ENCODE measurements around the gene SMC5.
"Not testable (repeated sequence)": the region's sequence is repeated elsewhere in the genome, so short reads cannot be mapped to it uniquely, and the experiment has no call there.

Gene SMC5

DNA sequence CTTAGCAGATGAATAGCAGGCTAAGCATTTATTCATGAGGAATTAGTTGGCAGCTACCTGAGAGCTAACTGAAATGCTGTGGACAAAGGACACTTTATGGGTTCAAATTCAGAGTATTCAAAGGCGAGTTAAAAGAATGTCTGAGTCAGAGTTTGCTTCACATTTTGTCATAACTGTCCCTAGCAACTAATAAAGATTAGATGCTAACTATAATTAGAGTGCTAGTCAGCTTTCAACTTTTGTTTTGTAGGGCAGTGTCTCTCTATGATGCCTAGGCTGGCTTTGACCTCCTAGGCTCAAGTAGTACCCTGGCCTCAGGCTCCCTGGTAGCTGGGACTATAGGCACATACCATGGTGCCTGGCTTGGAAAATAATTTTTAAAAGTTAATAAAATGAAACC is 4.6 kb downstream of the SMC5 start:
- no peak for DNase-seq (ENCODE audit: low read depth, low spot score)

DNA sequence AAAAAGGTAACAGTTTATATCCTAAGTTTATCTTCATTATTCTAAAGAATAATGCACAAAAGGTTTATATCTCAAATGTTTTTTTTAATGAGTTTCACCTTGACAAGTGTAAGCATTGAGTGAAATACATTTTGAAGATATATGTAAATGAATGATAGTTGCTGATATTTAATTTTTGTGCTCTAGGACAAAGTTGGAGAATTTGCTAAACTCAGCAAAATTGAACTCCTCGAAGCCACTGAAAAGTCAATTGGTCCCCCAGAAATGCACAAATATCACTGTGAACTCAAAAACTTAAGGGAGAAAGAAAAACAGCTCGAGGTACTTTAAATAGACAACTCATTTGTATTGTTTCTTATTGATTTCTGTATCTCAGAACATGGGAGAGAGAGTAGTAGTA is 19.5 kb downstream of the SMC5 start:
- no peak for DNase-seq (ENCODE audit: low read depth, low spot score)

DNA sequence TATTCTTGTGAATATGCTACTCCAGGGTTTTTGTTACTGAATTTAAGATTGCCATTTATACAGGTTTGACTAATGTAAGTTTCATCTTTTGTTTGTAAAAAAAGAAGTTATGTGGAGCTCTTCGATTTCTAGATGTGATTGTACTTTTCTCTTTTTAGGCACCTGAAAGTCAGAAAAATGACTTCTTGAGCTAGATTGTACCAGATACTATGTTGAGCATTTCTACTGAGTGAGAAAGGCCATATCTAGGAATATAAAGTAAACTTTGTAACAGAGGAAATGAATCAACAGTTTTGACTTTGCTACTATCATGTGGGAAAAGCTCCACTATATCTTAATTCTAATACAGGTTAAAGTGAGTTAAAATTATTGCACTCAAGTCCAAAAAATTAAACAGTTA is 25.1 kb downstream of the SMC5 start:
- no peak for DNase-seq (ENCODE audit: low read depth, low spot score)

DNA sequence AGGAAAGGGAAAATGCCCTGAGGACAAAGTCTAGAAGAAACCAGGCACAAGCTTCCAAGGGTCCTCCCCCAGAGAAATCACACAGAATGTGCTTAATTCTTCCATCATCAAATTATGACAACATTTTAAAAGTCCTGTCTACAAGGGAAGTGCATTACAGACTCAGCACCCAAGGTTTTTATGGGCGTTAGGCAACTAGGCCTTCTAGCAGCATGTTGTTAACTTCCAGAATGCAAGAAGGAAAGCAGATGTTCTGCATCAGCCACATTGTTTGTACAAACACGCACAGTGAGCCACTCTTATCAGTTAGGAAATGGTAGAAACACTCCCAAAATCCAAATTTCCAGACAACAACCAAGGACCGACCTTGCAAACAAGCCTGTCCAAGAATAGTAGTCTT is 26.5 kb downstream of the SMC5 start:
- DNase-seq (ENCODE audit: low read depth, low spot score) = no peak

DNA sequence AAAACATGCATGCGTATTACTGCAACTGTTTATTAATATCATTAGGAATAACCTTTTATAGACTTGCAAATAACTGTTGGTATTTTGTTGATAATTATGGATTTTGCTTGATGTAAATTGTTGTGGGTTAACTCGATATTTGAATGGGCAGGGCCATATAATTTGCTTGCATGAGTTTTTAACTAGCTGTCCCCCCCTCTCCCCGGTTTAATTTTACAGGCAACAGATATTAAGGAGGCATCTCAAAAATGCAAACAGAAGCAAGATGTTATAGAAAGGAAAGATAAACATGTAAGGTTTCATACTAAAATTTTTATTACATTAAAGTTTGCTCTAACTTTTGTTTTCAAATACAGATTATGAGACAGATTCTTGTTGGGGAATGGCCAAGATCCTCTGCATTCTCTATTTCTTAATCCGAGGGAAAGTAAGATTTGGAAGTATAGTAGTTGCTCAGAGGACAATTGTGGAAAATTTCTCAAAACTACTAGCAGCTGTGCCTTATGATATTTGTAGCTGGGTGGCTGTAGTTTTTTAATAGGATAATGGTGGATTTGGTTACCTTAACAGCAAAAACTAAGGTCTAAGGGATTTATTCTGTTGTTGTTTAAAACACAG is 27.3 kb downstream of the SMC5 start:
- no peak for DNase-seq (ENCODE audit: low read depth, low spot score)

DNA sequence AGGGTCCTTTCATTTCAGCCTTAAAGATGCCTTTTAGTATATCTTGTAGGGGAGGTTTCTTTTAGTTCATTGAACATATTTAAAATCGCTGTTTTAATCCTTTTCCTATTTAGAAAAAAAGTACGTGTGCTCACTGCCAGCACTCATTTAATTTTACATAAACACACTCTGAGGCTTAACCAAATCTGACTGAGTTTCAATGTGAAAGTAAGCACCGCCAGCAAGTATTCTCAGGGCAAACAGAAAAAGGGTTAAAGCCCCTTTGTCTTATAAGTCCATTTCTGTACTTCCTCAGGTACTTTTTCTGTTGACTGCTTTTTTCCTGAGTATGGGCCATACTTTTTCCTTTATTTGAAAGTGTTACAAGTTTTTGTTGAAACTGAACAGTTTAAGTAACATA is 31.8 kb downstream of the SMC5 start:
- no peak for DNase-seq (ENCODE audit: low read depth, low spot score)

DNA sequence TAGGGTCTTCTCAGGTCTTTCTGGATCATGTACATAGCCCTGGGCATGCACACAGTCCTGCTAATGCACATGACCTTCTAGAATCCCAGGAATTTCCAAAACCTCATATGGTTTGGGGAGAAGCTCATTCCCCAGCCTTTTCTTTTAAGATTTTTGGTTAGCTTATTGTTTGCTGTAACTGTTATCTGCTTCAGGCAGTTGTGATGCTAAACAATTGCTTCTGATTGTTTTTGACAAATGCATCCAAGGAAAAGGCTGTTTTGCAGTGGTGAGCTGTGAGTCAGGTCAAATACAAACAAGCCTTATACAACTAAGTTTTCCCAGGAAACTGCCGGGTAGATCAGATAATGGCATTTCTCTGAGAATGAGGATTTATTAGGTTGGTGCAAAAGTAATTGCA is 32.7 kb downstream of the SMC5 start:
- no peak for DNase-seq (ENCODE audit: low read depth, low spot score)

DNA sequence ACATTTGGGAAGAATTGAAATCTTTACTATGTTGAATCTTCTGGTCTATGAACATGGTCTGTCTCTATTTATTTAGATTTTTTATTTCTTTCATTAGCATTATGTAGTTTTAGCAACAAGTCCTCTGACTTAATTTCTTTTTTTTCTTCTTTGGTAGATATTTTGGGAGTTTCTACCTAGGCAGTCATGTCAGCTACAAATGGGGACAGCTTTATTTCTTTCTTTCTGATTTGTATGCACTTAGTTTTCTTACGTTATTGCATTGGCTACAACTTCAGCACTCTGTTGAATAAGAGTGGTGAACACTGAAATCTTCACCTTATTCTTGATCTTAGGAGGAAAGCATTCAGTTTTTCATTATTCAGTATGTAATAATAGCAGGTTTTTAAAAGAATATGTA is 33.5 kb downstream of the SMC5 start:
- no peak for DNase-seq (ENCODE audit: low read depth, low spot score)

DNA sequence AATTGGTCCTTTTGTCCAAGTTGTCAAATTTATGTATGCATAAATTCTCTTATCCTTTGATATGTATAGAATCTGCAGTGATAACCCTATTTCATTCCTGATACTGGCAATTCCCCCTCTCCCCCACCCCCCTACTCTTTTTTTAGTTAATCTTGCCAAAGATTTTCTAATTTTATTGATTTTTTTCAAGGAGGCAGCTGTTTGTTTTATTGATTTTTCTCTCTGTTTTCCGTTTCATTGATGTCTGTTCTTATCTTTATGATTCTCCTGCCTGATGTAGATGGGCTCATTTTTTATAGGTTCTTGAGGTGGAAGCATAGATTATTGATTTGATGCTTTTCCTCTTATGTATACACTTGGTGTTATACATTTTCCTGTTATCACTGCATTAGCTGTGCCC is 34.4 kb downstream of the SMC5 start:
- DNase-seq (ENCODE audit: low read depth, low spot score) = no peak

DNA sequence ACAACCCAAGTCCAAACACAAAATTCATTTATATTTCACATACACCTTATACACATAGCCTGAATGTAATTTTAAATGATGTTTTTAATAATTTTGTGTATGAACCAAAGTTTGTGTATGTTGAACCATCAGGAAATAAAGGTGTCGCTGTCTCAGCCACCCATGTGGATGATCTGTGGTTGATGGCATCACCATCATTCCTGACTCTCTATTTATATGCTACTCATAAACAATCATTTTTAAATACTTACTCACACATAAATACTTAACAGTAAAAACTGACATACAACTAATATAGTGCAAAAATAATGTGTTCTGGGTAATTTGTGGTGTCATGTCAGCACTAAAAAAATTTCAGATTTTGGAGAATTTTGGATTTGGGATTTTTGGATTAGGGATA is 38.4 kb downstream of the SMC5 start:
- DNase-seq (ENCODE audit: low read depth, low spot score) = no peak

DNA sequence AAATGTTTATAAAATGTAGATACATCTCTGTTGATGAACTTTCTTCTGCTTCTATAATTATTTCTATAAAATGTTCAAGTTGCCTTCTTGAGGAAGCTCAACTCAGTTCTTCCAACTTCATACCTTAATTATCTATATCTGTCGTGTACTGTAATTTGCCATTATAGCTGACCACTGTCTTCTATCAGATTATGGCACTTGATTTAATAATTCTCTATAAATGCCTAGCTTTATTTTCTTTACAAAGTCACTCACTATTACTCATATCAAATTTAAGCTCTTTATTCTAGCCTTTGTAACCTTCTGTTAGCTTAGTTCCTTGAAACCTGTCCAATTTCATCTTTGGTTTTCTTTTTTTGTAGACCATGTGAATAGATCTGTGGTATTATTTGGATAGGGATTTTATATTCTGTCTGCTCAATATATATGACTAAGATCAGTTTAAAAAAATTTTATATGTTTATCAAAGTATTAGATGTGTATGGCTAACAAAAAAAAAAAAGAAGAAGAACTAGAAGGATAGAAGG is 39.5 kb downstream of the SMC5 start:
- no peak for DNase-seq (ENCODE audit: low read depth, low spot score)

DNA sequence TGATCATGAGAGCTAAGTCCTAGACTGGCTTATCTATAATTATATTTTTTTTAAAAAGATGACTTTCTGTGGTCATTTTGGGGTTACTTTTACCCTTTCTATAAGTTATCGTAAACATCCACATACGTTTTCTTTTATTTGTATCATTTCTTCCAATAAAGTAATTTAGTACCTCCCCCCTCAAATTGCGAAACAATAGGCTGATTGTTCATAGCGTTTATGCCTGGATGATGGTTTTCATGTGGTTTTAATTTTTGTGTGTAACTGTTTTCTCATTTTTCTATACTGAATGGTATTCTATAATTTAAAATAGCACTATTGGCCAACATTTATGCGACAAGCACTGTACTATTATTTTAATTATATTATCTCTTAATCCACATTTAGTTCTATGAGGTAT is 44.5 kb downstream of the SMC5 start:
- no peak for DNase-seq (ENCODE audit: low read depth, low spot score)

DNA sequence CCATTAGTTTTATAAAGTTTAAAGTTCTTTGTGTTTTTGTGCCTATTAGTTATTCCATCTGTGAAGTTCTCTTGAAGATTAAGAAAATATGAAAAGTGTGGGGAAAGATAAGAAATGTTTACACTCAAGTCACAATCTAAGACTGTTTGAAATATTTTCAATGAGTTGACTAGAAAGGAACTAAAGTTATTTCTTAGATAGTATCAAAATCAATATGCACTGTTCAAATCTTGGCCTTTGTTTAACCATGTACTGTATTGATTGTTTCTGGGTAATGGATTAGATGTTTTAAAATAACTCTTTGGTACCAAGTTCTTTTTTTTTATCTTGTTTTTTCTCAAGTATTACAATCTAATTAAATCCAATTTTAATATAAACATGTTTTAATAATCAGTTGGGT is 46.0 kb downstream of the SMC5 start:
- DNase-seq (ENCODE audit: low read depth, low spot score) = no peak

DNA sequence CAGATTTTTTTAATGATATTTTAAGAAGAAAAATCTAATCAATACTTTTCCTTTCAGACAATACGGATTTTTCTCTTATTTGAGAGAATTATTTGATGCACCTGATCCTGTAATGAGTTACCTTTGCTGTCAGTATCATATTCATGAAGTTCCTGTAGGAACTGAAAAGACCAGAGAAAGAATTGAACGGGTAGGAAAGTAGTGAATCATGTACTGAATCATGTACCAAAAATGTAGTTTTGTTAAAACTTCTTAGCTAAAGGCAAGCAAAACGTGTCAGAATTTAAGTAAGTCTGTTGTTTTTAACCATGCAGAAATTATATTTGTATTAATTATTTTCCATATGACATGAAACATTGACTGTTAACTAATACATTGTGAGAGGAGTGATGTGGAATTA is 56.6 kb downstream of the SMC5 start:
- DNase-seq (ENCODE audit: low read depth, low spot score) = no peak

DNA sequence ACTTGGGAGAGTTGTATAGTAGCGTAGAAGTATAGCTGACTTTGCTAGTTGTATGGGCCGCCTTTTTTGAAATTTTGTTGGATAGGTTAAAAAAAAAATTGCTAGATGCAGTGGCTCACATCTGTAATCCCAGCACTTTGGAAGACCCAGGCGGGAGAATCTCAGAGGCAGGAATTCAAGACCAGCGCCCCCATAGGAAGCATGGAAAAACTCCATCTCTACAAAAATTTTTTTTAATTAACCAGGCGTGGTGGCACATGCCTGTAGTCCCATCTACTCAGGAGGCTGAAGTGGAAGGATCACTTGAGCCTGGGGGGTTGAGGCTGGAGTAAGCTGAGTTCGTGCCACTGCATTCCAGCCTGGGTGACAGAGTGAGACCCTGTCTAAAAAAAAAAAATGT is 59.2 kb downstream of the SMC5 start:
- DNase-seq (ENCODE audit: low read depth, low spot score) = no peak

DNA sequence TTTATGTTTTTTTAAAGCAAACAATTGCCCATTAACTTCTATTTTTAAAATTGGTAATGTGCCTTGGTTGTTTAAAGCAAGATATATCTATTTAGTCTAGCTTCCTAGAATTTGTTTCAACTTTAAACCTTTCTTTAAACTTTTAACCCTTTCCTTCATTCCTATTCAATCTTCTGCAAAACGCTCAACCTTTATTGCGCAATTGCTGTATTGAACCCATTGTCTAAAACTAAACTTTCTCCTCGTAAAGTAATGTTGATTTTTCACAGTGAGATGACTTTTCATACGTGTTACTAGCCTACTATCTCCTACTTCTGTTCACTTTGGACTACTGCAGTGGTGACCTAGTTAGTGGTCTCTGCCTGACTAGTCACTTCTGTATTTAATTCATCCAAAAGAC is 63.3 kb downstream of the SMC5 start:
- DNase-seq (ENCODE audit: low read depth, low spot score) = no peak

DNA sequence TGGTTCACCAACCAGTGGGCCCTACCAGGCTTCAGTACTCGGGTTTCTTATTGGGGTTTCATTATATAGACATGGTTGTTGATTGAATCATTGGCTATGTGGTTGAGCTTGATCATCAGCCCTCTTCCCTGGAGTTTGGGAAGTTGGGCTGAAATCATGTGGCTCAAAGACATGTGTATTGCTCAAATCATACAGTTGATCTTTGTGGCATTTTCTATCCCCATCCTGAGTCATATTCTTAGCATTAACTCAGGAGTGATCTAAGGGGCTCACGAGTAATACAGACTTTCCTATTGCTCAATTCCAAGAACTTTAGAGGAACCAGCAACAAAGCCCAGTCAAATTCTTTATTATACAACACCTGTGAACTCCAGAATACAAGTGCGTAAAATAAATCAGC is 66.2 kb downstream of the SMC5 start:
- no peak for DNase-seq (ENCODE audit: low read depth, low spot score)

DNA sequence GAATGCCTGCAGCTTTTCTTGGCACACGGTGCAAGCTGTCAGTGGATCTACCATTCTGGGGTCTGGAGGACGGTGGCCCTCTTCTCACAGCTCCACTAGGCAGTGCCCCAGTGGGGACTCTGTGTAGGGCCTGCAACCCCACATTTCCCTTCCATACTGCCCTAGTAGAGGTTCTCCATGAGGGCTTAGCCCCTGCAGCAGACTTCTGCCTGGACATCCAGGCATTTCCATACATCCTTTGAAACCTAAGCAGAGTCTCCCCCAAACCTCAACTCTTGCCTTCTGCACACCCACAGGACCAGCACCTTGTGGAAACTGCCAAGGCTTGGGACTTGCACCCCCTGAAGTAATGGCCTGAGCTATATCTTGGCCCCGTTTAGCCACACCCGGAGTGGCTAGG is 69.8 kb downstream of the SMC5 start:
- not testable (repeated sequence) for DNase-seq (ENCODE audit: low read depth, low spot score)

DNA sequence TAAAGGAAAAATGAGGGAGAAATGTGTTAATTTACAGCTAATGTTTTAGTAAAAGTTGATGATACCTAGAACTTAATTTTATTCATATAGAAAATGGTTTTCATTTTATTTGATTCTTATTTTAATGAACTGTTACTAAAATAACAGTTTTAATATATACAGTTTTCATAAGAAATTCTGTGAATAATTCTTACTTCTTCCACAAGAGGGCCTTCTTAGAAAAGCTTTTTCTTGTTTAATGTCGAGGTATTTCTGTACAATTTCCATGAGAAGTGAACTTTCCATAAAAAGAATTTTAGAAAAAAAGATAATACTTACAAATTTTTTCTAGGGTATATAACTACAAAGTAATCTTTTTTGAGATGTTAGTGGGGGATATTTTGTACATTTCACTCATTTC is 81.8 kb downstream of the SMC5 start:
- no peak for DNase-seq (ENCODE audit: low read depth, low spot score)

DNA sequence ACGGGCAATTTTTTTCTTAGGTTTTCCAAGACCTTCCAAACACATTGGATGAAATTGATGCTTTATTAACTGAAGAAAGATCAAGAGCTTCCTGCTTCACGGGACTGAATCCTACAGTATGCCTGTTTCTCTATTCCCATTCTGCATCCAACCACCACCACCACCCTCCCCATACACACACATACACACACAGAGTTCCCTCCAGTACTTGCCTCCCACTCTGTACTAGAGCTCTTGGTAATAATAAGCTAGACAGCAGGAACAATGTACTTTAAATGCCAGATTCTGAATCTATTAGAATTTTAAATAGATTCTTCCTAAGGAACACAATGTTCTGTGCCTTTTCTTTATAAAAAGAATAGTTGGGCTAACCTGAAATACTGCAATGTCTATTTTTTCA is 88.3 kb downstream of the SMC5 start:
- no peak for DNase-seq (ENCODE audit: low read depth, low spot score)

DNA sequence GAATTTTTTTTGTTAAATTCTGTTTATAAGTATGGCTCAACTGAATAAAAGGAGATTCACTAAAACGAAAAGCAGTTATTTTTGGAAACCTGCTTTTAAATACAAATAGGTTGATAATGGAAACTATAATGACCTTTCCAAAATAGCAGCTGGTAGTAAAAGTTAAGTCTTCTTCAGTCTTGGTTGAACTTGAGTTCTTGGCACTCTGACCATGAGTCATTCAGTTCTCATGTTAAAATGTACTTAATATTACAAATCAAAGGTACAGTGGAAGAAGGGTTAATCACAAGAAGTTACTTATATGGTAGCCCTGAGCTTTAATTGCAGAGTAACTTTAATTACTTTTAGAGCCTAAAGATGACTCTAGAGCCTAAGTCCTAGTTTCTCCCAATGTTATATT is 93.6 kb downstream of the SMC5 start:
- DNase-seq (ENCODE audit: low read depth, low spot score) = no peak

DNA sequence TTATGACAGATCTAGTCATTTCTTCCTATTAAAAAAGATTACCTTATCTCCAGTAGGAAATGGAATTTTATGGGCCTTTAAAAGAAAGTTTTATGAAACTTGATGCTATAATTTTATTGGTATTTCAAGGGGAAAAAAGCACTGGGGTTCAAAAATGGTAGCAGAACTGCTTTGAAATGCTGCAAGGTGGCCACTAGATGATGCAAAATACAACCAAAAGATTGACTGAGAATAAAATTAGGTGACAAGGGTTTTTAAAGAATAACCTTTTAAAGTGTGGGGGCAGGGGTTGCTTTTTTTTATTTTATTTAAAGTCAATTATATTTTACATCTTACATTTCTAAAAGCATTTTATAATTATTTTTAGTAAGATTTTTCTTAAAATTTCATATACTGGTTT is 94.0 kb downstream of the SMC5 start:
- DNase-seq (ENCODE audit: low read depth, low spot score) = no peak

DNA sequence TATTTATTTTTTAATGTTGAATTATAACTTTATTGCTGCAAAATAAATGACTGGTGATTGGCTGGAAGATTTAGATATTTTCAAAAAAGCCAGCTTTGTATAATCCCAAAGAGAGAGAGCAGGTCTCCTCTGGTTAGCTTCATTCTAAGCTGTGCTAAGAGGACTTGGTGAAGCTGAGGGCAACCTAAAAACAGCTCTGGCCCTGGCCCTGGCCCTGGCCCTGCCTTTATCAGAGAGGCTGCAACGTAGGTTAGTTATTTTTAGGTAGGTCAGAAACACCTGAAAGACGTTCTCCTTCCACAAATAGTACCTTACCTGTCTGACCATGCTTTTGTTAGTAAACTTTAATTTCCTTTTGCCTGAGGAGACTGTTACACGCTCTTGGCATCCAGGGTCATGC is 97.0 kb downstream of the SMC5 start:
- DNase-seq (ENCODE audit: low read depth, low spot score) = no peak

DNA sequence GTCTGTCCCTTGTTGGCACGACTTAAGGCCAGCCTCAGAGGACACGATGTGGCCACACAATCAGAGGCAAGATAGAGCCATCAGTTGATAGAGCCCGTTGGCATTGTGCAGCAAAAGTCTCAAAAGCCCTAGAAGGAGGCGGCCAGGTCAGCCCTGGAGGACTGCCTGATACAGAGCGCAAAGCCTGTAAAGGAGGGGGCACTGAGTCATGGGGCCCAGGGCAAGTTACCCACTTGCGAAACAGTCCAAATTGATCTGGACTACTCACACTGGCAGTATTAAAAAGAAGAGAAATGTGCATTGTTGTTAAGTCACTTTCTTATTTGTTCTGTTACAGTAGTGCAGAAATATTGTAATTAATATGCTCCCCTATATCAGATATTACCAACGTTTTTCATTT is 104.2 kb downstream of the SMC5 start:
- DNase-seq (ENCODE audit: low read depth, low spot score) = no peak

Measured in smooth muscle cell of the brain vasculature (primary cell).